ENCODE measurements around the gene GJA4.

GJA4 gene

DNA sequence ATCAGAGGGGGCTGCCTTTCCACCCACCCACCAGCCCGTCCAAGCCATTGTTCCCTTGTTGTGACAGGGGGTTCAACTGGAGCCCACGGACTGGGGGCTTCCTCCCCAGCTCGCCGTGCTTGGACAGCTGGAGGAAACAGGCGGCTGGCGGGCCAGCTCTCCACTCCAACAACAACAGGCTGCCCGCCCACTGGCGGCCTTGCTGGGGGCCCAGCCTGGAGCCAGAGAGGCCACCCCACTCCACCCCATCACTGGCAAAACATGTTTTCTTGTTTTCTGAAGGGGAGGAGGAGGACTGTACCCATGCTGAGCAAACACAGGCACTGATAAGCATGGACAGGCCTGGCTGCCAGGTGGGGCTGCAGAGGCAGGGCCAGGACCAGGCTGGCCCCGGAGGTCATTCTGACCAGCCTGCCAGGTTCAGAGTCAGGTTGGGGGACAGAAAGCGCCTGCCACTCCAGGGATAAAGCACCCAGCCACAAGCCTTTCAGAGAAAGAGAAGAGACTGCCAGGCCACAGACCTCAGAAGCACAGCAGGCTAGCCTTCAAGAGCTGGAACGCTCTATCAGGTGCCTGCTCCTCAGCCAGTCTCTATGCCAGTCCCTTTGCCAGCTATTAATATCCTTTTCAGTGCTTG lies 32.8 kb downstream of the GJA4 start:
- no peak overlapping the region for H3K4me3 ChIP-seq (ENCODE audit: insufficient read length, low read depth)
- DNase-seq (ENCODE audit: low read depth, low spot score) = no peak

DNA sequence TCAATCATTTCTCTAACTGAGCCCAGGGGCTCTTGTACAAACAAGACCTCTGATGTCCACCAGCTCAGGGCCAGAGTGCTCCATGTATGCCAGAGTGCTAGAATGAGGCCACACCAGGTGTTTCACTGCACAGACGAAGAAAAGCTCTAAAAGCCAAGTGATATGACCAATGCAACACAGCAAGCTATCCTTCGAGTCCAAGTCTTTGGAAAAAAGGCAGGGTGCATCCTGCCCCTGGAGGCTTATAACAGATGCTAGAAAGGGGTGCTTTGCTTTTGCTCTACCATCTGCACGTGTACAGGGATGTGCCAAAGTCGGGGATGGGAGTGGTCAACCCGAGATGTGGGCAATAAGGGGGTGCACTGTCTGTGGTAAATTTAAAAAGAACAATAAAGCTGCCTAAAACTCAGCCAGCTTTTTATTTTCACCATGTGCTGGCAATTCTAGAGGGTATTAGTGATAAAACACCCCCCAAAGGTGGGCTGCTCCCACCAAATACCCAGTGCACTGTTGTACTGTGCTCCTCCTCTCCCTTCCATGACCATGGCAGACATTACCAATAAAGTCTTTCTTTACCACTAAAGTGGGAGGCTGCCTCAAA lies 34.6 kb downstream of the GJA4 start:
- no peaks in the 10 kb centered on the region for H3K36me3 ChIP-seq (ENCODE audit: insufficient read depth, insufficient read length, low read length)
- H3K9me3 ChIP-seq (ENCODE audit: insufficient read depth, low read length) = no peaks in the 10 kb centered on the region
- TF ChIP-seq SUZ12 (IDR thresholded peaks at IDR 0.05; ENCODE audit: extremely low read depth, insufficient read depth, insufficient read length) (no peak), ZNF274 (IDR thresholded peaks at IDR 0.05; ENCODE audit: low read depth, low read length) (no peak), YY1 (IDR thresholded peaks at IDR 0.05; ENCODE audit: insufficient read depth, insufficient read length) (no peak)
- H3K9ac ChIP-seq (ENCODE audit: insufficient read length, low read depth) = no peak overlapping the region
- peaks cover 3% of the 10 kb centered on the region for H3K27me3 ChIP-seq (ENCODE audit: insufficient read depth, insufficient read length)
- peaks cover 4% of the 10 kb centered on the region for H3K4me1 ChIP-seq (ENCODE audit: insufficient read depth, insufficient read length)
- no peak overlapping the region for H3K4me3 ChIP-seq (ENCODE audit: insufficient read length, low read depth)
- DNase-seq (ENCODE audit: low read depth, low spot score) = no peak

More for the DNA sequence above, 32.8 kb downstream of the GJA4 start:
- Histone ChIP-seq H3K27me3 (ENCODE audit: insufficient read depth, insufficient read length) (peaks cover 3% of the 10 kb centered on the region), H3K9ac (ENCODE audit: insufficient read length, low read depth) (no peak overlapping the region), H3K4me1 (ENCODE audit: insufficient read depth, insufficient read length) (peaks cover 4% of the 10 kb centered on the region), H3K9me3 (ENCODE audit: insufficient read depth, low read length) (no peaks in the 10 kb centered on the region), H3K36me3 (ENCODE audit: insufficient read depth, insufficient read length, low read length) (no peaks in the 10 kb centered on the region)
- TF ChIP-seq ZNF274 (IDR thresholded peaks at IDR 0.05; ENCODE audit: low read depth, low read length) (no peak), SUZ12 (IDR thresholded peaks at IDR 0.05; ENCODE audit: extremely low read depth, insufficient read depth, insufficient read length) (no peak), YY1 (IDR thresholded peaks at IDR 0.05; ENCODE audit: insufficient read depth, insufficient read length) (no peak)

DNA sequence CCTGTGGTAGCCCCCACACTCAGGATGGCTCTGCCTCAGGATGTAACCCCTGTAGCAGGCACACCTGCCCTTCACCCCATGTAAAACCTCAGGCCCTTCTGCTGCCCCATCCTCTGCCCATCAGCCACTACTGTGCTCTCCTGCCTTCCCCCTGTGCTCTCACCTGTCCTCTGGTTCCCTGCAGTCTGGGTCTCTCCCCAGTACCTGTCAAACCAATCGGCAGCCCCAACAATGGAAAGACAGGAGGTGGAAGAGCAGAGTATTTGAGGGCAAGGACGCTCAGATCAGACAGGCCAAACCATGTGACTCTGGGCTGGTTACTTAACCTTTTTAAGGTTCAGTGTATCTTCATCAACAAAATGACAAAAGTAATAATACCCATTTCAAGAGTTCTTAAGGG lies 35.8 kb downstream of the GJA4 start:
- no peak overlapping the region for H3K4me3 ChIP-seq (ENCODE audit: insufficient read length, low read depth)
- peaks cover 3% of the 10 kb centered on the region for H3K27me3 ChIP-seq (ENCODE audit: insufficient read depth, insufficient read length)
- H3K4me1 ChIP-seq (ENCODE audit: insufficient read depth, insufficient read length) = peaks cover 4% of the 10 kb centered on the region
- no peaks in the 10 kb centered on the region for H3K9me3 ChIP-seq (ENCODE audit: insufficient read depth, low read length)
- no peak for DNase-seq (ENCODE audit: low read depth, low spot score)
- TF ChIP-seq ZNF274 (IDR thresholded peaks at IDR 0.05; ENCODE audit: low read depth, low read length) (no peak), YY1 (IDR thresholded peaks at IDR 0.05; ENCODE audit: insufficient read depth, insufficient read length) (no peak), SUZ12 (IDR thresholded peaks at IDR 0.05; ENCODE audit: extremely low read depth, insufficient read depth, insufficient read length) (no peak)
- no peaks in the 10 kb centered on the region for H3K36me3 ChIP-seq (ENCODE audit: insufficient read depth, insufficient read length, low read length)
- H3K9ac ChIP-seq (ENCODE audit: insufficient read length, low read depth) = no peak overlapping the region

DNA sequence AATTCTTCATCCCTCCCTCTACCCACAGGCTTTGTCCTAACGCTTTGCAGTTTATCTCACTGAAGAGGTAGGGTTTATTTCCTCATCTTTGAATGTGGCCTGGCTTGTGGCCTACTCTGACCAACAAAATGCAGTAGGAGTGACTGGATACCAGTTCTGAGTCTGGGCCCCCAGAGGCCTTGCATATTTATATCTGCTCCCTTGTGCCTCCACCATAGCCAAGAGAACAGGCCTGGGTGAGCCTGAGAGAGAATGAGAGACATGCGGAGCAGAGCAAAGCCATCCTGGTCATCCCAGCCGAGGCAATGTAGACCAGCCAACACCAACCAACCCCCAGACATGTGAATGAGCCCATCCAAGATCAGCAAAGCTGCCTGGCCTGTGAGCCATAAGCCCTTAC lies 36.5 kb downstream of the GJA4 start:
- Histone ChIP-seq H3K27me3 (ENCODE audit: insufficient read depth, insufficient read length) (peaks cover 3% of the 10 kb centered on the region), H3K36me3 (ENCODE audit: insufficient read depth, insufficient read length, low read length) (no peaks in the 10 kb centered on the region), H3K9ac (ENCODE audit: insufficient read length, low read depth) (no peak overlapping the region), H3K4me1 (ENCODE audit: insufficient read depth, insufficient read length) (peaks cover 4% of the 10 kb centered on the region), H3K9me3 (ENCODE audit: insufficient read depth, low read length) (no peaks in the 10 kb centered on the region), H3K4me3 (ENCODE audit: insufficient read length, low read depth) (no peak overlapping the region)
- TF ChIP-seq YY1 (IDR thresholded peaks at IDR 0.05; ENCODE audit: insufficient read depth, insufficient read length) (no peak), SUZ12 (IDR thresholded peaks at IDR 0.05; ENCODE audit: extremely low read depth, insufficient read depth, insufficient read length) (no peak), ZNF274 (IDR thresholded peaks at IDR 0.05; ENCODE audit: low read depth, low read length) (no peak)
- no peak for DNase-seq (ENCODE audit: low read depth, low spot score)

DNA sequence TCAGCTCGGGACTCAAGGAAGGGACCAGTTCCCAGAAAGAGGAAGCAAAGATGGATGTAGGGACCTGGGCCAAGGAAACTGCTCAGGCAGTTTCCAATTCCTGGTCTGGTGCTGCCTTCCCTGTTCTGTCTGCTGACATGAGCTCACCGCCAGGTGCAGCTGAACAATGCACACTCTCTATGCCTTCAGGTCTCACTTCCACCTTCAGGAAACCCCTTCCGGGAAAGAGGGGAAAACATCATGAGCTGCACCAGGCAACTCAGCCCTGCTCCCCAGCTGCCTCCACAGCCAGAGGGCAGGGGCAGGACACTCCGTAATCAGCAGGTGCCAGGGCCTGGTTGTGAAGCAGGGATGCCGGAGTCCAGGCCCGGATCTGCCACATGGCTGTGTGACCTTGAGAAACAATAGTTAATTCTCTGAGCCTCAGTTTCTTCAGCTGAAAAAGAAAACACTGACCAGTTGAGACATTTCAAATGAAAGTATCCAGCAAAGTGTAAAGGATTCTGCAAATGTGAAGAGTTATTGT lies 39.0 kb downstream of the GJA4 start:
- H3K4me3 ChIP-seq (ENCODE audit: insufficient read length, low read depth) = no peak overlapping the region
- no peak for DNase-seq (ENCODE audit: low read depth, low spot score)
- TF ChIP-seq YY1 (IDR thresholded peaks at IDR 0.05; ENCODE audit: insufficient read depth, insufficient read length) = no peak
- TF ChIP-seq SUZ12 (IDR thresholded peaks at IDR 0.05; ENCODE audit: extremely low read depth, insufficient read depth, insufficient read length) = no peak
- no peak for TF ChIP-seq ZNF274 (IDR thresholded peaks at IDR 0.05; ENCODE audit: low read depth, low read length)
- H3K9me3 ChIP-seq (ENCODE audit: insufficient read depth, low read length) = no peaks in the 10 kb centered on the region
- peaks cover 5% of the 10 kb centered on the region for H3K4me1 ChIP-seq (ENCODE audit: insufficient read depth, insufficient read length)
- no peak overlapping the region for H3K9ac ChIP-seq (ENCODE audit: insufficient read length, low read depth)
- no peaks in the 10 kb centered on the region for H3K36me3 ChIP-seq (ENCODE audit: insufficient read depth, insufficient read length, low read length)
- H3K27me3 ChIP-seq (ENCODE audit: insufficient read depth, insufficient read length) = peaks cover under 1% of the 10 kb centered on the region

DNA sequence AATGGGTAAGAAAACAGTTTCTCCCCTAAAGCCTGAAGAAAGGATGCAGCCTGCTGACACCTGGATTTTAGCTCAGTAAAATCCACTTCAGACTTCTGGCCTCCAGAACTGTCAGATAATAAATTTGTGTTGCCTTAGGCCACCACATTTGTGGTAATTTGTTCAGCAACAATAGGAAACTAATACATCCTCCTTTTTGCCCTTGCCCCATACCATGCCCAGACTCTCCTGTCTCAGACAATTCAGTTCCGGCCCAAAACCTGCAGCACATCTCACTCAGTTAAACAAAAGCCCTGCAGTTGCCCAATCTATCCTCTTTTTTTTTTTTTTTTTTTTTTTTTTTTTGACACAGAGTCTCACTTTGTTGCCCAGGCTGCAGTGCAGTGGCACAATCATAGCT lies 40.9 kb downstream of the GJA4 start:
- Histone ChIP-seq H3K27me3 (ENCODE audit: insufficient read depth, insufficient read length) (no peaks in the 10 kb centered on the region), H3K9me3 (ENCODE audit: insufficient read depth, low read length) (no peaks in the 10 kb centered on the region), H3K4me1 (ENCODE audit: insufficient read depth, insufficient read length) (peaks cover 7% of the 10 kb centered on the region), H3K4me3 (ENCODE audit: insufficient read length, low read depth) (no peak overlapping the region), H3K36me3 (ENCODE audit: insufficient read depth, insufficient read length, low read length) (no peaks in the 10 kb centered on the region), H3K9ac (ENCODE audit: insufficient read length, low read depth) (no peak overlapping the region)
- no peak for DNase-seq (ENCODE audit: low read depth, low spot score)
- TF ChIP-seq SUZ12 (IDR thresholded peaks at IDR 0.05; ENCODE audit: extremely low read depth, insufficient read depth, insufficient read length) = no peak
- TF ChIP-seq ZNF274 (IDR thresholded peaks at IDR 0.05; ENCODE audit: low read depth, low read length) = no peak
- TF ChIP-seq YY1 (IDR thresholded peaks at IDR 0.05; ENCODE audit: insufficient read depth, insufficient read length) = no peak

DNA sequence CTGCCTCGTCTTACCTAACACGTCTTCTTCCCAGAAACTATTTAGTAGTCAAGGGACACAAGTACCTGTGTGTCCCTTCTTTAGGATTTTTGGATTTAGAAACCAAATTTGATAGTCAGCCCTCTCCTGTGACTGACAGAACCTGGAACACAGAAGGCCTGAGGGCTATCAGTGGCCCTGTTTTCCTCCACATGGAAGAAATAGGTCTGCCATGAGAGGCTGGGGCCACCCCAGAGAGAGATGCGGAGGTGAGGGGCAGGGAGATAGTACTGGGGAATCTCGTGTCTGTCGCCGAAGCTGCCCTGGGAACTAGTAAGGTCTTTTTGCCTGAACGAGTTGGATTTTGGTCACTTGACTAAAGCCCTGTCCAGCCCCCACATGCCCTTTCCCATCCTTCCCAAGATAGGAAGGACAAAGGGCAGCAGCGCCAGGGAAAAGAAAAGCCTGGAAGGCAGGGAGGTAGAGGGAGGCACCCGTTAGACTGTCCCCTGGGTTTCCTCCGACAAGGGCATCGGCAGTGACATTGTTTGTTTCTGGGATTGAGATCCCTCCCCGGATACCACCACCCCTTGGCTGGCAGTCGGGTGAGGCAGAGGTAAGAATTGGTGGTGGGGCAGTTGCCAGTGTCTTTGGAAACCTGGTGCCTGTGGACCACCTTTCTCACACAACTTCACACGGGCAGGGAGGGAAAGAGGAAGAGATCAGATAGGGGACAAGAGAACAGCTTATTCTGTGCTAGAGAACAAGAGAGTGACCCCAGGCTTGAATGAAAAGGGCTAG lies 46.9 kb downstream of the GJA4 start:
- H3K36me3 ChIP-seq (ENCODE audit: insufficient read depth, insufficient read length, low read length) = no peaks in the 10 kb centered on the region
- TF ChIP-seq SUZ12 (IDR thresholded peaks at IDR 0.05; ENCODE audit: extremely low read depth, insufficient read depth, insufficient read length) = no peak
- no peak for TF ChIP-seq ZNF274 (IDR thresholded peaks at IDR 0.05; ENCODE audit: low read depth, low read length)
- TF ChIP-seq YY1 (IDR thresholded peaks at IDR 0.05; ENCODE audit: insufficient read depth, insufficient read length) = no peak
- no peak overlapping the region for H3K9ac ChIP-seq (ENCODE audit: insufficient read length, low read depth)
- DNase-seq (ENCODE audit: low read depth, low spot score) = no peak
- peaks cover 29% of the 10 kb centered on the region for H3K27me3 ChIP-seq (ENCODE audit: insufficient read depth, insufficient read length)
- no peak overlapping the region for H3K4me3 ChIP-seq (ENCODE audit: insufficient read length, low read depth)
- no peaks in the 10 kb centered on the region for H3K9me3 ChIP-seq (ENCODE audit: insufficient read depth, low read length)
- peaks cover 21% of the 10 kb centered on the region for H3K4me1 ChIP-seq (ENCODE audit: insufficient read depth, insufficient read length)
